Glomerular visceral epithelial cell (primary cell): Measurements from ENCODE around the gene CYB561D1.

Experiments
- DNase-seq: peaks from one replicate; pipeline ENCODE4 v3.0.0-alpha.2; 2016; ENCODE audit errors: extremely low spot score

CYB561D1 gene

GRCh38 chr1:109500941-109501381, 7.1 kb downstream of the CYB561D1 start:
- no peak for DNase-seq

- DNase-seq, result no peak
Measured at GRCh38 chr1:109501644-109502363, 7.9 kb downstream of the CYB561D1 start.

- no peak for DNase-seq
Measured at GRCh38 chr1:109502364-109502851, 8.5 kb downstream of the CYB561D1 start.

GRCh38 chr1:109503935-109504334, 10.0 kb downstream of the CYB561D1 start:
- no peak for DNase-seq

GRCh38 chr1:109504974-109505373, 11.1 kb downstream of the CYB561D1 start:
- DNase-seq, result no peak

- DNase-seq, result no peak
Measured at GRCh38 chr1:109508001-109508872, 14.3 kb downstream of the CYB561D1 start.

GRCh38 chr1:109508873-109509175, 14.9 kb downstream of the CYB561D1 start:
- no peak for DNase-seq

GRCh38 chr1:109509176-109510134, 15.6 kb downstream of the CYB561D1 start, which contains the start of gene AMIGO1:
TSS of gene AMIGO1 (minus strand) at chr1:109509727. CDS start at chr1:109508912, 815 bp downstream.
- DNase-seq, result peak; percentile 50

GRCh38 chr1:109513110-109513710, 19.3 kb downstream of the CYB561D1 start:
- DNase-seq, result no peak

GRCh38 chr1:109514846-109515245, 21.0 kb downstream of the CYB561D1 start:
- no peak for DNase-seq

- DNase-seq, result no peak
Measured at GRCh38 chr1:109516872-109517271, 23.0 kb downstream of the CYB561D1 start.

GRCh38 chr1:109517337-109517736, 23.4 kb downstream of the CYB561D1 start:
- DNase-seq, result no peak

GRCh38 chr1:109521002-109521951, 27.4 kb downstream of the CYB561D1 start:
- DNase-seq, result no peak

- no peak for DNase-seq
Measured at GRCh38 chr1:109522026-109522425, 28.1 kb downstream of the CYB561D1 start.

- DNase-seq, result no peak
Measured at GRCh38 chr1:109523706-109524105, 29.8 kb downstream of the CYB561D1 start.

GRCh38 chr1:109527098-109527811, 33.4 kb downstream of the CYB561D1 start:
- DNase-seq, result no peak

- no peak for DNase-seq
Measured at GRCh38 chr1:109527846-109528695, 34.2 kb downstream of the CYB561D1 start.

- no peak for DNase-seq
Measured at GRCh38 chr1:109528712-109529111, 34.8 kb downstream of the CYB561D1 start.
